Measurements from ENCODE around the gene PDCD7.
"Not testable (repeated sequence)": the region's sequence is repeated elsewhere in the genome, so short reads cannot be mapped to it uniquely, and the experiment has no call there.

PDCD7 gene

GRCh38 chr15:65156692-65157091 lies 23.1 kb upstream of the PDCD7 start:
- no peak overlapping the region for H3K4me3 ChIP-seq (ENCODE audit: low read depth, low read length)
- TF ChIP-seq CTCF (IDR thresholded peaks at IDR 0.05; ENCODE audit: low read depth, low read length, missing control alignments), result no peak
- in situ Hi-C loops (cut with HindIII; ENCODE audit: low sequenced_read_pairs), result no loop called here
- no peak for DNase-seq (ENCODE audit: low read depth)

GRCh38 chr15:65154720-65155119 lies 21.1 kb upstream of the PDCD7 start:
- TF ChIP-seq CTCF (IDR thresholded peaks at IDR 0.05; ENCODE audit: low read depth, low read length, missing control alignments), result no peak
- in situ Hi-C loops (cut with HindIII; ENCODE audit: low sequenced_read_pairs), result no loop called here
- no peak overlapping the region for H3K4me3 ChIP-seq (ENCODE audit: low read depth, low read length)

GRCh38 chr15:65147902-65148301 lies 14.3 kb upstream of the PDCD7 start:
- no peak for DNase-seq (ENCODE audit: low read depth)
- no peak overlapping the region for H3K4me3 ChIP-seq (ENCODE audit: low read depth, low read length)
- TF ChIP-seq CTCF (IDR thresholded peaks at IDR 0.05; ENCODE audit: low read depth, low read length, missing control alignments), result no peak
- in situ Hi-C loops (cut with HindIII; ENCODE audit: low sequenced_read_pairs), result no loop called here

More at GRCh38 chr15:65154720-65155119, 21.1 kb upstream of the PDCD7 start:
- no peak for DNase-seq (ENCODE audit: low read depth)

GRCh38 chr15:65146438-65146837 lies 12.8 kb upstream of the PDCD7 start:
- no peak for DNase-seq (ENCODE audit: low read depth)
- no peak overlapping the region for H3K4me3 ChIP-seq (ENCODE audit: low read depth, low read length)
- TF ChIP-seq CTCF (IDR thresholded peaks at IDR 0.05; ENCODE audit: low read depth, low read length, missing control alignments), result no peak
- in situ Hi-C loops (cut with HindIII; ENCODE audit: low sequenced_read_pairs), result no loop called here

- H3K4me3 ChIP-seq (ENCODE audit: low read depth, low read length); DNase-seq (ENCODE audit: low read depth); in situ Hi-C loops (cut with HindIII; ENCODE audit: low sequenced_read_pairs): not testable (repeated sequence)
These were observed 5.0 kb upstream of the PDCD7 start for GRCh38 chr15:65138631-65139030.

- DNase-seq (ENCODE audit: low read depth); H3K4me3 ChIP-seq (ENCODE audit: low read depth, low read length); in situ Hi-C loops (cut with HindIII; ENCODE audit: low sequenced_read_pairs): not testable (repeated sequence)
These were observed 4.3 kb upstream of the PDCD7 start for GRCh38 chr15:65137893-65138292.

- H3K4me3 ChIP-seq (ENCODE audit: low read depth, low read length); DNase-seq (ENCODE audit: low read depth); in situ Hi-C loops (cut with HindIII; ENCODE audit: low sequenced_read_pairs): not testable (repeated sequence)
These were observed 3.5 kb upstream of the PDCD7 start for GRCh38 chr15:65137089-65137488.

GRCh38 chr15:65134538-65134937 lies 930 bp upstream of the PDCD7 start:
- in situ Hi-C loops (cut with HindIII; ENCODE audit: low sequenced_read_pairs), result no loop called here
- no peak for TF ChIP-seq CTCF (IDR thresholded peaks at IDR 0.05; ENCODE audit: low read depth, low read length, missing control alignments)
- peak overlapping the region; percentile 65 for H3K4me3 ChIP-seq (ENCODE audit: low read depth, low read length)
- DNase-seq (ENCODE audit: low read depth), result no peak
